Measurements from ENCODE around the gene MUC13. TPM values are rescaled to one million over a fixed set of nuclear protein-coding genes. Genes with fewer than 3 reads are reported as not detected.

The MUC13 gene
- total RNA-seq, 1 donor from 2014 or later: not detected

DNA sequence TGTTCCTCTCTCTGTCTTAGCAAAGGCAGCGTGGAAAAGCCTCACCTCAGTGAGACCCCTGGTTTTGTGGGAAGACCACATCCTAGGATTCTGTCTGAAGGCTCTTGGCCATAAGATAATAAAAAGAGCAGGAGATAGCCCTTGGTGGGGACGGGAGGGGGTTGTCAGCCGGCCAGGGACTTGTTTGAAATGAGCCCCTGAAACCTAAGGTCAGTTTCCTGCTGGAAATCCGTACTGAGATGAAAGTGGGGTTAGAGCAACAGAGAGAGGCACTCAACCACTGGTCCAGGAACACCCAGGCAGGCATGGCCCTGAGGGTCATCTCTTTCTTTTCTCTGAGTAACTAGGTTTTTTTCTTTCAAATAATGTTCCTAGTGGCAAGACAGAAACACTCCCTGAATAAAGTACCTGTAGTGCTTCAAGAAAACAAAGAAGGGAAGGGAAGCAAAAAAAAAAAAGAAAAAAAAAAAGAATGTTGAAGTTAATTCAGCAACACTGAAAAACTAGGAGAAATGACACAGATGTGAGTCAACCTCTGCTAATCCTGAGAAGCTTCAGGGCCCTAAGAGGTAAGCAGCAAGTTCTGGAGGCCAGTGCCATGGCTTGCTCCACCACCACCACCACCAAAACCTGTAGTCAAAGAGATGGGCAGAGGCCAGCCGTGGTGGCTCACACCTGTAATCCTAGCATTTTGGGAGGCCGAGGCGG is 50.6 kb downstream of the MUC13 start:
- DNase-seq (ENCODE audit: low spot score in 2 of 2, unreplicated experiment in 2 of 2): no peak
- H3K4me1 Mint-ChIP-seq: peaks cover 40% of the 10 kb centered on the region
- H3K36me3 Mint-ChIP-seq: no peaks in the 10 kb centered on the region
- no peaks in the 10 kb centered on the region for H3K9me3 Mint-ChIP-seq
- no peak overlapping the region for H3K27ac Mint-ChIP-seq
- no peak for TF ChIP-seq CTCF (IDR thresholded peaks at IDR 0.05; ENCODE audit: unreplicated experiment)
- peaks cover 1% of the 10 kb centered on the region for H3K27me3 Mint-ChIP-seq (ENCODE audit: low read depth)
- no peak overlapping the region for H3K4me3 Mint-ChIP-seq

- peaks cover 38% of the 10 kb centered on the region for H3K4me1 Mint-ChIP-seq
- no peak for TF ChIP-seq CTCF (IDR thresholded peaks at IDR 0.05; ENCODE audit: unreplicated experiment)
- no peaks in the 10 kb centered on the region for H3K36me3 Mint-ChIP-seq
- H3K27me3 Mint-ChIP-seq (ENCODE audit: low read depth): peaks cover 1% of the 10 kb centered on the region
- H3K9me3 Mint-ChIP-seq: no peaks in the 10 kb centered on the region
- no peak for DNase-seq (ENCODE audit: low spot score in 2 of 2, unreplicated experiment in 2 of 2)
- H3K4me3 Mint-ChIP-seq: no peak overlapping the region
- no peak overlapping the region for H3K27ac Mint-ChIP-seq
Measured at GRCh38 chr3:124882816-124883747, 51.5 kb downstream of the MUC13 start.

GRCh38 chr3:124881976-124882697 is 52.4 kb downstream of the MUC13 start:
- TF ChIP-seq CTCF (IDR thresholded peaks at IDR 0.05; ENCODE audit: unreplicated experiment): no peak
- no peaks in the 10 kb centered on the region for H3K36me3 Mint-ChIP-seq
- H3K27ac Mint-ChIP-seq: peak overlapping the region; percentile 22
- peaks cover 37% of the 10 kb centered on the region for H3K4me1 Mint-ChIP-seq
- H3K27me3 Mint-ChIP-seq (ENCODE audit: low read depth): peaks cover 1% of the 10 kb centered on the region
- no peak for DNase-seq (ENCODE audit: low spot score in 2 of 2, unreplicated experiment in 2 of 2)
- no peaks in the 10 kb centered on the region for H3K9me3 Mint-ChIP-seq
- H3K4me3 Mint-ChIP-seq: no peak overlapping the region

DNA sequence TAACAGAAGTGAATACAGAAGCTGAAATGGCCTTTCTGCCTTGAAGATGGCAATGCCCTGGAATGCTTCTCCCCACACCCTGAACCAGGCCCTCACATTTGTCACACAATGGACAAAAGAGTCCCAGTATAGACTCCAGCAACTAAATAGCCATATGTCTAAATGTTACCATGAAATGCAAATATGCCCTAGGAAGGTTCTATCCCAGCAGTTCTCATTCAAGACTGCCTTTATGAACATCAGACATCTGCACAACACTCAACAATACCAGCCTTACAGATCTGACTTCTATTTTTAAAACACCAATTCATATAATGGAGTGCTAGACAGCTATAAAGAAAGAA is 55.2 kb downstream of the MUC13 start:
- Mint-ChIP-seq H3K9me3 (peaks cover 5% of the 10 kb centered on the region), H3K4me3 (no peak overlapping the region), H3K27ac (no peak overlapping the region), H3K36me3 (no peaks in the 10 kb centered on the region), H3K4me1 (peaks cover 31% of the 10 kb centered on the region), H3K27me3 (ENCODE audit: low read depth) (peaks cover 1% of the 10 kb centered on the region)
- no peak for DNase-seq (ENCODE audit: low spot score in 2 of 2, unreplicated experiment in 2 of 2)
- no peak for TF ChIP-seq CTCF (IDR thresholded peaks at IDR 0.05; ENCODE audit: unreplicated experiment)

GRCh38 chr3:124878561-124879336 is 55.8 kb downstream of the MUC13 start:
- peaks cover 28% of the 10 kb centered on the region for H3K4me1 Mint-ChIP-seq
- H3K9me3 Mint-ChIP-seq: peaks cover 5% of the 10 kb centered on the region
- no peak for DNase-seq (ENCODE audit: low spot score in 2 of 2, unreplicated experiment in 2 of 2)
- no peak overlapping the region for H3K4me3 Mint-ChIP-seq
- no peaks in the 10 kb centered on the region for H3K27me3 Mint-ChIP-seq (ENCODE audit: low read depth)
- no peak overlapping the region for H3K27ac Mint-ChIP-seq
- H3K36me3 Mint-ChIP-seq: no peaks in the 10 kb centered on the region
- TF ChIP-seq CTCF (IDR thresholded peaks at IDR 0.05; ENCODE audit: unreplicated experiment): no peak

Data from mesothelial cell of epicardium (in vitro differentiated cells).